IMR-90 (cell line): Measurements from ENCODE around the gene SSR2. TPM values are rescaled to one million over a fixed set of nuclear protein-coding genes. Genes with fewer than 3 reads are reported as not detected.

Source experiments
- ATAC-seq: fragments of 200-7000 bp; cut with Tn5 transposase; 2 replicates; pipeline ENCODE4 v1.9.1; 2020; ENCODE audit warnings: low read depth, mild to moderate bottlenecking, moderate library complexity
- BruUV-seq: library from RNA; stranded (reverse); fragments of 400-500 nt; replicated peaks from 2 replicates; lab custom pipeline; 2021; lab: Mats Ljungman, UMichigan
- CTCF ChIA-PET: fragments of 300-600 bp; formaldehyde crosslinking; extraction: SDS; loops from one replicate; lab custom pipeline; 2021; ENCODE audit warnings: antibody characterized with exemption; lab: Yijun Ruan, JAX
- POLR2A ChIA-PET: fragments of 300-600 bp; sonication (Branson Sonifier 250); formaldehyde crosslinking; loops from one replicate; lab custom pipeline; 2022; ENCODE audit warnings: antibody characterized with exemption; ENCODE audit not compliant: unreplicated experiment; lab: Charles Lee
- DNase-seq: peaks from one replicate; pipeline ENCODE4 v3.0.0; 2013
- H2AFZ ChIP-seq: replicated peaks from 2 replicates; pipeline ENCODE3; 2013; ENCODE audit warnings: low read length, mild to moderate bottlenecking; ENCODE audit not compliant: poor library complexity
- H2AK5ac ChIP-seq: 2 replicates; pipeline ENCODE4 v1.6.1; 2013; ENCODE audit warnings: low read depth, low read length, inconsistent platforms
- H2AK9ac ChIP-seq: replicated peaks from 2 replicates; pipeline ENCODE3; 2013; ENCODE audit warnings: mild to moderate bottlenecking, low read depth, low read length, moderate library complexity; ENCODE audit not compliant: poor library complexity
- H2BK120ac ChIP-seq: 2 replicates; pipeline ENCODE4 v1.6.1; 2013; ENCODE audit warnings: low read depth, low read length, inconsistent platforms
- H2BK15ac ChIP-seq: 3 replicates; pipeline ENCODE4 v1.6.1; 2013; ENCODE audit warnings: low read depth, low read length, inconsistent platforms
- H2BK20ac ChIP-seq: 2 replicates; pipeline ENCODE4 v1.6.1; 2013; ENCODE audit warnings: low read depth, mild to moderate bottlenecking, inconsistent platforms, low read length, moderate library complexity
- H2BK5ac ChIP-seq: 2 replicates; pipeline ENCODE4 v1.6.1; 2013; ENCODE audit warnings: mild to moderate bottlenecking, low read depth, low read length, inconsistent platforms; ENCODE audit not compliant: poor library complexity, severe bottlenecking
- H3K14ac ChIP-seq: replicated peaks from 2 replicates; pipeline ENCODE4 v1.6.1; 2013; ENCODE audit warnings: low read depth, low read length, inconsistent platforms
- H3K18ac ChIP-seq: 2 replicates; pipeline ENCODE4 v1.6.1; 2013; ENCODE audit warnings: low read depth, low read length, control low read depth
- H3K23ac ChIP-seq: 2 replicates; pipeline ENCODE4 v1.6.1; 2013; ENCODE audit warnings: low read depth, low read length, inconsistent platforms
- H3K27ac ChIP-seq: 2 replicates; pipeline ENCODE4 v1.5.1; 2013; ENCODE audit warnings: mild to moderate bottlenecking, control low read depth, low read length; ENCODE audit not compliant: insufficient read depth
- H3K27me3 ChIP-seq: 2 replicates; pipeline ENCODE4 v1.6.1; 2013; ENCODE audit warnings: low read length; ENCODE audit not compliant: control insufficient read depth, insufficient read depth
- H3K36me3 ChIP-seq: 2 replicates; pipeline ENCODE4 v1.6.1; 2013; ENCODE audit warnings: low read length, mixed read lengths; ENCODE audit not compliant: control insufficient read depth, insufficient read depth
- H3K4ac ChIP-seq: 2 replicates; pipeline ENCODE4 v1.6.1; 2013; ENCODE audit warnings: low read depth, low read length, inconsistent platforms
- H3K4me1 ChIP-seq: 2 replicates; pipeline ENCODE4 v1.6.1; 2013; ENCODE audit warnings: low read length, mixed read lengths; ENCODE audit not compliant: control insufficient read depth, insufficient read depth
- H3K4me2 ChIP-seq: 2 replicates; pipeline ENCODE4 v1.6.1; 2013; ENCODE audit warnings: low read depth, mild to moderate bottlenecking, control low read depth, low read length, moderate library complexity
- H3K4me3 ChIP-seq: 2 replicates; pipeline ENCODE4 v1.5.1; 2013; ENCODE audit warnings: low read depth, mild to moderate bottlenecking, control low read depth, low read length, moderate library complexity; ENCODE audit not compliant: insufficient read depth
- H3K56ac ChIP-seq: 2 replicates; pipeline ENCODE4 v1.6.1; 2013; ENCODE audit warnings: low read length, inconsistent platforms; ENCODE audit not compliant: insufficient read depth; ENCODE audit errors: extremely low read depth
- H3K79me1 ChIP-seq, 2 experiments: 2 replicates each; pipeline ENCODE4 v1.6.1; 2013; ENCODE audit warnings: low read length in 2 of 2, inconsistent platforms in 1 of 2, low read depth in 1 of 2
- H3K9ac ChIP-seq: 2 replicates; pipeline ENCODE4 v1.6.1; 2013; ENCODE audit warnings: low read depth, low read length, control low read depth
- H3K9me1 ChIP-seq: 2 replicates; pipeline ENCODE4 v1.6.1; 2013; ENCODE audit warnings: low read length, inconsistent platforms; ENCODE audit not compliant: insufficient read depth
- H3K9me3 ChIP-seq: 2 replicates; pipeline ENCODE4 v1.6.1; 2013; ENCODE audit warnings: low read length; ENCODE audit not compliant: control insufficient read depth, insufficient read depth
- H4K20me1 ChIP-seq: 2 replicates; pipeline ENCODE4 v1.6.1; 2013; ENCODE audit warnings: low read length, inconsistent platforms; ENCODE audit not compliant: insufficient read depth
- H4K5ac ChIP-seq: 2 replicates; pipeline ENCODE4 v1.6.1; 2013; ENCODE audit warnings: mild to moderate bottlenecking, low read depth, low read length, control low read depth
- H4K8ac ChIP-seq, 2 experiments: 2 replicates each; pipeline ENCODE4 v1.6.1; 2013; ENCODE audit warnings: low read depth in 2 of 2, low read length in 2 of 2, control low read depth in 1 of 2, inconsistent platforms in 1 of 2
- H4K91ac ChIP-seq: 2 replicates; pipeline ENCODE4 v1.6.1; 2013; ENCODE audit warnings: low read depth, low read length, inconsistent platforms; ENCODE audit not compliant: insufficient read depth
- BHLHE40 ChIP-seq: fragments of 150-350 bp; IDR thresholded peaks from 2 replicates; pipeline ENCODE4 v1.6.1; 2016; ENCODE audit warnings: mild to moderate bottlenecking, low read depth, low read length
- CEBPB ChIP-seq: IDR thresholded peaks from 2 replicates; pipeline ENCODE4 v1.6.1; 2012; ENCODE audit warnings: low read depth, low read length, improper control_type of control experiment
- FOS ChIP-seq: fragments of 150-350 bp; IDR thresholded peaks from 2 replicates; pipeline ENCODE4 v1.6.1; 2016; ENCODE audit warnings: low read depth, low read length
- MAFK ChIP-seq: IDR thresholded peaks from 2 replicates; pipeline ENCODE4 v1.6.1; 2012; ENCODE audit warnings: low read depth, low read length, improper control_type of control experiment
- RFX5 ChIP-seq: IDR thresholded peaks from 2 replicates; pipeline ENCODE4 v1.8.0; 2012; ENCODE audit warnings: low read depth, mild to moderate bottlenecking, low read length, moderate library complexity
- SMC3 ChIP-seq: fragments of 150-350 bp; IDR thresholded peaks from 2 replicates; pipeline ENCODE4 v1.6.1; 2016; ENCODE audit warnings: low read depth, mild to moderate bottlenecking, antibody characterized with exemption, low read length, moderate library complexity
- USF2 ChIP-seq: fragments of 150-350 bp; IDR thresholded peaks from 2 replicates; pipeline ENCODE4 v1.6.1; 2017; ENCODE audit warnings: mild to moderate bottlenecking, antibody characterized with exemption, low read length, low read depth
- WGBS, 2 experiments: methylation state at CpG; one replicate each; pipeline versions ENCODE4 v1.1.5 to v1.1.7; 2013; ENCODE audit warnings: missing lambda C conversion rate in 2 of 2; ENCODE audit not compliant: insufficient read length in 1 of 2; ENCODE audit errors: extremely low coverage in 2 of 2; 5-methylcytosine and 5-hydroxymethylcytosine counted together
- dilution Hi-C: fragments of 300-500 bp; cut with HindIII; formaldehyde crosslinking; loops from one replicate; pipeline ENCODE4 v1.14.3; 2018; ENCODE audit warnings: low sequenced_read_pairs; ENCODE audit not compliant: unreplicated experiment
- in situ Hi-C: fragments of 300-500 bp; cut with MboI; formaldehyde crosslinking; loops from 3 replicates; pipeline ENCODE4 v1.14.3; 2019; ENCODE audit warnings: low sequenced_read_pairs, inconsistent platforms, mixed read lengths
- intact Hi-C: fragments of 100-400 bp; cut with micrococcal nuclease; formaldehyde crosslinking; loops from 2 replicates; pipeline ENCODE4 v1.10.0; 2022
- polyA plus RNA-seq, 3 experiments: library from polyadenylated mRNA; depleted of rRNA; stranded (reverse); fragments of >200 nt; gene quantifications; 2 replicates each; pipeline ENCODE4 v1.2.3, GENCODE V29; 2012; ENCODE audit warnings: low replicate concordance in 1 of 3
- total RNA-seq: library from RNA; depleted of rRNA; stranded (reverse); fragments of >200 nt; gene quantifications from 2 replicates; pipeline ENCODE4 v1.2.3, GENCODE V29; 2012
- TF ChIP-seq, protein P1 (sequence below): conservative IDR thresholded peaks from 2 replicates; pipeline ENCODE4 v1.5.1; 2012; ENCODE audit warnings: mild to moderate bottlenecking, low read depth, low read length, improper control_type of control experiment
- TF ChIP-seq, protein P2 (sequence below): fragments of 150-350 bp; IDR thresholded peaks from 2 replicates; pipeline ENCODE4 v1.6.1; 2016; ENCODE audit warnings: low read depth, mild to moderate bottlenecking, low read length, moderate library complexity, borderline replicate concordance

SSR2 gene
- total and polyA plus RNA-seq, 2 of the 4 experiments (the other 2 are of a cell fraction), result 553 to 1,264 TPM

GRCh38 chr1:156012051-156012817 lies 8.5 kb downstream of the SSR2 start:
- H4K8ac ChIP-seq, result no peak overlapping the region
- intact Hi-C loops (no loop called here), in situ Hi-C loops (no loop called here), dilution Hi-C loops (no loop called here)
- H4K5ac ChIP-seq, result no peak overlapping the region
- no peak overlapping the region for H3K4me2 ChIP-seq
- POLR2A ChIA-PET, result no interaction called here
- no peak overlapping the region for H2AFZ ChIP-seq
- H3K79me1 ChIP-seq, result peaks cover 18 to 43% of the 10 kb centered on the region in 2 experiments
- no peak overlapping the region for H3K56ac ChIP-seq
- no peak overlapping the region for H3K4me3 ChIP-seq
- no peak for TF ChIP-seq SMC3
- no peak for TF ChIP-seq RFX5
- TF ChIP-seq, protein P1, sequence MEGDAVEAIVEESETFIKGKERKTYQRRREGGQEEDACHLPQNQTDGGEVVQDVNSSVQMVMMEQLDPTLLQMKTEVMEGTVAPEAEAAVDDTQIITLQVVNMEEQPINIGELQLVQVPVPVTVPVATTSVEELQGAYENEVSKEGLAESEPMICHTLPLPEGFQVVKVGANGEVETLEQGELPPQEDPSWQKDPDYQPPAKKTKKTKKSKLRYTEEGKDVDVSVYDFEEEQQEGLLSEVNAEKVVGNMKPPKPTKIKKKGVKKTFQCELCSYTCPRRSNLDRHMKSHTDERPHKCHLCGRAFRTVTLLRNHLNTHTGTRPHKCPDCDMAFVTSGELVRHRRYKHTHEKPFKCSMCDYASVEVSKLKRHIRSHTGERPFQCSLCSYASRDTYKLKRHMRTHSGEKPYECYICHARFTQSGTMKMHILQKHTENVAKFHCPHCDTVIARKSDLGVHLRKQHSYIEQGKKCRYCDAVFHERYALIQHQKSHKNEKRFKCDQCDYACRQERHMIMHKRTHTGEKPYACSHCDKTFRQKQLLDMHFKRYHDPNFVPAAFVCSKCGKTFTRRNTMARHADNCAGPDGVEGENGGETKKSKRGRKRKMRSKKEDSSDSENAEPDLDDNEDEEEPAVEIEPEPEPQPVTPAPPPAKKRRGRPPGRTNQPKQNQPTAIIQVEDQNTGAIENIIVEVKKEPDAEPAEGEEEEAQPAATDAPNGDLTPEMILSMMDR, result no peak
- TF ChIP-seq BHLHE40, result no peak
- no peak for TF ChIP-seq USF2
- no peak for TF ChIP-seq CEBPB
- TF ChIP-seq MAFK, result no peak
- TF ChIP-seq, protein P2, sequence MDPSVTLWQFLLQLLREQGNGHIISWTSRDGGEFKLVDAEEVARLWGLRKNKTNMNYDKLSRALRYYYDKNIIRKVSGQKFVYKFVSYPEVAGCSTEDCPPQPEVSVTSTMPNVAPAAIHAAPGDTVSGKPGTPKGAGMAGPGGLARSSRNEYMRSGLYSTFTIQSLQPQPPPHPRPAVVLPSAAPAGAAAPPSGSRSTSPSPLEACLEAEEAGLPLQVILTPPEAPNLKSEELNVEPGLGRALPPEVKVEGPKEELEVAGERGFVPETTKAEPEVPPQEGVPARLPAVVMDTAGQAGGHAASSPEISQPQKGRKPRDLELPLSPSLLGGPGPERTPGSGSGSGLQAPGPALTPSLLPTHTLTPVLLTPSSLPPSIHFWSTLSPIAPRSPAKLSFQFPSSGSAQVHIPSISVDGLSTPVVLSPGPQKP, result no peak
- no peak for TF ChIP-seq FOS
- H3K9me3 ChIP-seq, result no peaks in the 10 kb centered on the region
- H3K9me1 ChIP-seq, result no peaks in the 10 kb centered on the region
- H2AK5ac ChIP-seq, result no peak overlapping the region
- no peak overlapping the region for H3K23ac ChIP-seq
- no CpG with 5 or more reads among the region's 4 CpGs for WGBS, 2 experiments
- H3K27ac ChIP-seq, result no peak overlapping the region
- CTCF ChIA-PET, result no interaction called here
- H3K18ac ChIP-seq, result no peak overlapping the region
- no peak overlapping the region for H2BK15ac ChIP-seq
- BruUV-seq, result no TSS peak
- no peak overlapping the region for H4K91ac ChIP-seq
- DNase-seq (no peak), ATAC-seq (no peak)
- H2AK9ac ChIP-seq, result no peak overlapping the region
- no peak overlapping the region for H2BK5ac ChIP-seq
- H3K9ac ChIP-seq, result no peak overlapping the region
- H3K27me3 ChIP-seq, result no peaks in the 10 kb centered on the region
- peaks cover 56% of the 10 kb centered on the region for H3K36me3 ChIP-seq
- H3K4ac ChIP-seq, result no peak overlapping the region
- H2BK20ac ChIP-seq, result no peak overlapping the region
- peaks cover 8% of the 10 kb centered on the region for H4K20me1 ChIP-seq
- H3K14ac ChIP-seq, result no peak overlapping the region
- no peak overlapping the region for H2BK120ac ChIP-seq
- no peaks in the 10 kb centered on the region for H3K4me1 ChIP-seq
